Activated gamma-delta T cell treated with Interleukin-2 at 50 U/mL for 16 hours (primary cell): ENCODE data around the gene FAM107B.
"Not testable (repeated sequence)": the region's sequence is repeated elsewhere in the genome, so short reads cannot be mapped to it uniquely, and the experiment has no call there.

ENCODE experiments used
- DNase-seq: peaks from one replicate; pipeline ENCODE4 v3.0.0-alpha.2; 2020

Gene FAM107B

GRCh38 chr10:14659137-14659536, 115.6 kb downstream of the FAM107B start:
- not testable (repeated sequence) for DNase-seq

GRCh38 chr10:14658331-14659127, 116.2 kb downstream of the FAM107B start:
- DNase-seq, result no peak

- no peak for DNase-seq
These were observed 118.5 kb downstream of the FAM107B start for GRCh38 chr10:14656052-14656730.

- no peak for DNase-seq
These were observed 119.8 kb downstream of the FAM107B start for GRCh38 chr10:14654821-14655382.

GRCh38 chr10:14653271-14654161, 121.2 kb downstream of the FAM107B start:
- no peak for DNase-seq

- DNase-seq, result no peak
These were observed 121.9 kb downstream of the FAM107B start for GRCh38 chr10:14652816-14653215.

- no peak for DNase-seq
These were observed 122.6 kb downstream of the FAM107B start for GRCh38 chr10:14652067-14652466.

GRCh38 chr10:14649739-14650138, 125.0 kb downstream of the FAM107B start:
- no peak for DNase-seq

- DNase-seq, result no peak
These were observed 125.8 kb downstream of the FAM107B start for GRCh38 chr10:14648946-14649345.

GRCh38 chr10:14648005-14648765, 126.5 kb downstream of the FAM107B start:
- peak; percentile 52 for DNase-seq

- DNase-seq, result no peak
These were observed 129.3 kb downstream of the FAM107B start for GRCh38 chr10:14645239-14645960.

- no peak for DNase-seq
These were observed 135.1 kb downstream of the FAM107B start for GRCh38 chr10:14639637-14640036.

GRCh38 chr10:14635043-14635710, 139.5 kb downstream of the FAM107B start:
- no peak for DNase-seq

- DNase-seq, result not testable (repeated sequence)
These were observed 140.1 kb downstream of the FAM107B start for GRCh38 chr10:14634572-14634971.

GRCh38 chr10:14625765-14626525, 148.8 kb downstream of the FAM107B start:
- DNase-seq, result no peak

- DNase-seq, result no peak
These were observed 149.5 kb downstream of the FAM107B start for GRCh38 chr10:14625192-14625631.

GRCh38 chr10:14624600-14624999, 150.1 kb downstream of the FAM107B start:
- DNase-seq, result no peak

- no peak for DNase-seq
These were observed 150.8 kb downstream of the FAM107B start for GRCh38 chr10:14623931-14624330.

- DNase-seq, result no peak
These were observed 153.7 kb downstream of the FAM107B start for GRCh38 chr10:14621037-14621436.

GRCh38 chr10:14618674-14619073, 156.0 kb downstream of the FAM107B start:
- no peak for DNase-seq
